NCI-H1417 treated with DMSO at 0.1 percent for 48 hours (cell line): Measurements from ENCODE around the gene STX4.
"Not testable (repeated sequence)": the region's sequence is repeated elsewhere in the genome, so short reads cannot be mapped to it uniquely, and the experiment has no call there.

Experiments used
- DNase-seq: peaks from one replicate; lab custom pipeline; 2025; lab: John Stamatoyannopoulos, UW

Gene STX4

DNA sequence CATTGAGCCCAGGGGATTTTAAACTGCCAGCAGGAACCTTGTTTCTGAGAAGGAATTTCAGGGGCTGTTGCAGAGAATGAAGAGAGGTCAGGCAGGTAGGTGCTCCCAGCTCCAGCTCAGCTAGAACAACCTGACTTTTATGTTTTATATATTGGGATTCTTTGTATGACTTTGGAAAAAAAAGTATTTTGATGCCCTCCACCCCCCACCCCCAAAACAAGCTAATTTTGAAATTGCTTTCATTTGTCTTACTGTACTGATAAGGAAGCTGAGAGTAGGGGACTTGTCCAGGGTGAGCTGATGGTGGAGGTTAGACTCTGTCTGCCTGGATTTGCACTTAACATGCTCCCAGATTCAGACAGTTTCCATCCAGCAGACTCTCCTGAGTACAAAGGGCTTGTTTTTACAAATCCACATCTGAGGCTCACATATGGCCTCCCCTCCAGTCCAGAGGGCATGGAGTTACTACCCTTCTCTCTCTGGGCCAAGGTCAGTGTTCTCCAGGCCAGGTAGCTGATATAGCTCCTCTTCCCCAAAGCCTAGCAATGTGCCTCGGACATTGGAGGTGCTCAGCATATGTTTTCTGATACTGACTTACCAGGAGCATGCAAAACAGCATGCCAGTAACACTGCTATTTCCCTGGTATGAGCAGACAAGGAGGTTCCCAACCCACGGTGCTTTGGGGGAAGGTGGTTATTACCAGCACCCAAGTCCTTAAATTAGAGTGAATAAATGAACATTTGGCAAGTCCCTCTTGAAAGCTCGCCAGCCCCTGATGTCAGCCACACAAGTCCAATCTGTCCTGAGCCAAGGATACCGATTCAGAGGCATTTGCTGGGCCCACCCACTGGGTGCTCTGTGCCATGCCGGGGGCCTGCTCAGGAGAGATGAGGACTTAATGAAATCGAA lies 34.3 kb upstream of the STX4 start:
- DNase-seq = no peak

DNA sequence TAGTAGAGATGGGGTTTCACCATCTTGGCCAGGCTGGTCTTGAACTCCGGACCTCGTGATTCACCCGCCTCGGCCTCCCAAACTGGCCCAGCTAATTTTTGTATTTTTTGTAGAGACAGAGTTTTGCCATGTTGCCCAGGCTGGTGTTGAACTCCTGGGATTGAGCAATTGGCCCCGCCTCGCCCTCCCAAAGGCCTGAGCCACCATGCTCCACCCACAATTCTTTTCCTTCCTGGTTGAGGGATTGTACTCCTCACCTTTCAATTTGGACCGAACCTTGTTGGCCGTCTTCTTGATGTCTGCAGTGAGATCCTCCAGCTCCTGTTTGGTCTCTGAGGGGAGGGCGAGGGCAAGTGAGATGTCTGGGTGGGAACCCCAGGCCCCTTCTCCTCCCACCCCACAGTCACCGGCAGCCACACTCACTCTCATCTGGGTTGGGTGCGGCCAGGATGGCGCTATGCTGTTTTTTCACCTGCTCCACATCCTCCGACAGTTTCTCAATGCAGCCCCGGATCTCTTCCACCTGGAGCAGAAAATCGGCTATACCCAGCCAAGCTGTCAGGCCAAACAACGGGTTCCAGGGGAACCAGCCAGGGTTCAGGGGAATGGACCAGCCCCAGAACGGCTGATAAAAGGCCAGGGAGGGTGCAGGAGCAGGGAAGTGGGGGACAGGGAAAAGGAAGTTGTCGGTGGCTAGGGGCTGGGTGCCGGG lies 32.5 kb upstream of the STX4 start:
- no peak for DNase-seq

DNA sequence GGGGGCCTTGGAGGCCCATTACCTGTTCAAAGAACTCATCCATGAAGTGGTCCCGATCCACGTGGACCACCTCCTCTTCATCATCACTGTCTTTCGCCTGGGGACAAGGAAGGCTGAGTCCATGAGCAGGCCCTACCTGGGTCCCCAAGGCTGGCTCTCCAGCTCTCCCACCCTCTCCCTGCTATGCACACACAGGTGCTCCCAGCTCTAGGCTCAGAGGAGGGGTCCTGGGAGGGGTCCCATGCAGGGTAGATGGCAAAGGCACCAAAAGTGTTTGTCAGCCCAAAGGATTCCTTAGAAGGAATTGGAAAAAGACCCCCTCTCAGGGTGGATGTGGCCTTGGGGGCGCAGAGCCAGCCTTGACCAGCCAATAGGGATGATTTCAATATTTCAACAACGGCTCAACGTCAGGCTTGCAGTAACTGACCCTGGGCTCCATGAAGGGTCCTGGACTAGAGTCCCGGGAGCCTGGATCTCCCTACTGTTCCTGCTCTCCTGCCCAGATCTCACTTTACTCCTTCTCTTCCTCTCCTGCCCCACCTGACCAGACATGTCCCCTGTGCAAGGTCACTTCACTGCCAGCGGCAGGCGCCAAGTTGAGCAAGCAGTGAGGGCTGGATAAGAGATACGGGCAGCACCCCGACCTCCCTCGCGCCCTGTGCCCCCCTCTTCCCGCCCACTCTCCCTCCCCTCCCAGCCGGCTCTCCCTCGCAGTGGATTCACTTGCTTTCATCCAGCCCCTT lies 31.7 kb upstream of the STX4 start:
- no peak for DNase-seq

DNA sequence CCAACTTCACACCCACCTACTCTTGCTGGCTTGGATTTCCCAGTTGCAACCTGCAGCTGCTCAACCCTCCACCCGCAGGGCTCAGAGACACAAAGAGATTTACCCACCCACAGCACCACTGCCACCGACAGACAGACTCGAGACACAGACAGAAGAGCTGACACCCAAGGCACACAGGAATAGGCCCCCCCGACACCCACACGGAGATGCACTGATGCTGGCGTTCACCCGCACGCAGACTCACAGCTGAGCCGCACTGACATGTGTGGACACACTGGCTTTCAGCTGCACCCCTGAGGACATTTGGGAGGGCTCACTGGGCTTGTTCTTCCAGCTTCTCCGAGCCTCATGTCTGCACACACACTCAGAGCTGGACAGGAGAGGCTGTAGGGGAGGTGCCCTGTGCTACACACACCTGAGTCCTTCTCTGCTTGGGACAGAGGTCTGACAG lies 31.1 kb upstream of the STX4 start:
- DNase-seq = no peak

DNA sequence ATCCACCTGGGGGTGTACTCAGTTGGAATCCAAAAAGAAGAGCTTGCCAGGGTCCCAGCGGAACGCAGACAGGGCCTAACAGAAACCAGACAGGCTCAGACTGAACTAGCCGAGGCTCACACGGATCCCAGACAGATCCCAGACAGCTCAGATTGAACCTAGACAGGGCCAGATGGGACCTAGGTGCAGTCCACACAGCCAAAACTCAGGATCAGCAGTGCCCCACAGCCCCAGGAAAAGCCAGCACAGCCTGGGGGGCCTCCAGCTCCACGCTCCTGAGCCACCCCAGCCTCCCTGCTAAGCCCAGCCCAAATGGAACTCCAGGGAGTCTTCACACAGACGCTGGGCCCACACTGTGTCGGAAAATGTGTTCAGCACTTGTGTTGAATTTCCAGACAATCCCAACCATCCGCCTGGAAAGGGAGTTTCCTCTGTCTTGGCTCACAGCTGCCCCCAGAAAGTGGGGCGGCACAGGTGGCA lies 30.5 kb upstream of the STX4 start:
- DNase-seq = no peak

DNA sequence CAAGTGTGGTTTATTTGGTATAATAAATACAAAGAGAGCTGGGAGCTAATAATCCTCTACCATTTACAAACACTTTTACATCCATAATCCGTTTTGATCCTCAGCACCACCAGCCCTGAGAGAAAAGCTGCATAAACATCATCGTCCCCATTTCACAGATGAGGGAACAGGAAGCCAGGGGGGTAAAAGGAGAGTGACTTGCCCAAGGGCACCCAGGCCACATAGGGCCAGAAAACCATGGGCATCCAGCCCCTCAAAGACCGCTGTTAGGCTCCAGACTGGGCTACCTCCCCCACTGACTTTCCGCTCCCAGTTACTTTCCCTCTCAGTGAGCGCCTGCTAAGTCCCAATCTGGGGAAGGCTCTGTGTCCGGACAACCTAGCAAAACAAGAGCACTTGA lies 29.6 kb upstream of the STX4 start:
- DNase-seq = no peak

DNA sequence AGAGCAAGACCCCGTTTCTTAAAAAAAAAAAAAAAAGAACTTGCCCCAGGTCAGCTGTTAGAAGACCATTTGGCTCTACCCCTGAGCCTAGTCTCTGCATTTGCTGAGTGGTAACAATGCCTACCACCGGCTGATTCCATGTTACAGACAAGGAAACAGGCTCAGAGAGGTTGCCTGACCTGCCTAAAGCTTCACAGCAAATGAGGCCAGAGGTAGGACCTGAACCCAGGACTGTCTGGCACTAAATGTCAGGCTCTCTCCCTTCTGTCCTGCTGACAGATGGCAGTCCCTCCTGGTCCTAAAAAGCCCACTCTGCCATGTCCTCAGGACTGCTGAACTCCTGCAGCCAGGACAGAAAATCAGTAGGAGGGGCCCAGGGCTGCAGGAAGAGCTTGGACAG lies 28.7 kb upstream of the STX4 start:
- DNase-seq = no peak

DNA sequence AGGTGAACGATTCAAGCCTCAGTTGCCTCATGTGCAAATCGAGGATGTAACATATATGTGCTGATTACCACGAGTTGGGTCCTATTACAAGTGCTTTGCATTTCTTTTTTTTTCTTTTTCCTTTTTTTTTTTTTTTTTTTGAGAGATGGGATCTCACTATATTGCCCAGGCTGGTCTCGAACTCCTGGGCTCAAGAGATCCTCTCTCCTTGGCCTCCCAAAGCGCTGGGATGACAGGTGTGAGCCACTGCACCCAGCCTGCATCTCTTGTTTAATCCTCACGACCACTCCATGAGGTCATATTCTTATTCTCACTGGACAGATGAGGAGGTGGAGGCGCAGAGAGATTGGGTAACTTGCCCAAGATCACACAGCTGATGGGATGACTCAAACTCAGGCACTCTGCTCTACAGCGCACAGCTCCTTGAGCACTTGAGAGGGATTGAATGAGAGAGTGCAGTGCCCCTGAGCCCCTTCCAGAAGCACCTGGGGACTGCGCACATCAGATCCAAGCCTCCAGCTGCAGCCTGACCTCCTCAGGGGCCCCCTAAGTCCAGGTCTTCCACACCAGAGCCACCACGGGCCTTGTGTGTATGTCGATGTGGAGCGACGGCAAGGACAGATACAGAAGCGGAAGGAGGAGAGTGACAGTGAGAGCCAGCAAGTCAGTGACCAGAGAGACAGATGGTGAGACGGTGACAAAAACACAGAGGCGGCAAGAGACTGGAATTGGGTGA lies 27.8 kb upstream of the STX4 start:
- DNase-seq = no peak

DNA sequence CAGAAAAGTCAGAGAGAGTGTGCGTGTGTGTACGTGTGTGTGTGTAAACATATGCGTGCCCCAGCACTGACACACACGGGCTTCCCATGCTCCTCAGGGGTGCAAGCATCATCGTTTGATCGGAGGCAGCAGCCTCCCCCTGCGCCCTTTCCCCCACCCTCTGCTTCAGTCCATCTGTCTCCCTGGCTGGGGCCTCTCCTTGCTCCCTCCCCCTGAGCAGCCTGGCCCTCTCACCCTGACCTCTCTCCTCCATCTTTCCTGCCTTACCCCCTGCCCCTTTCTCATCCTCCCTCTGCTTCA lies 27.3 kb upstream of the STX4 start:
- no peak for DNase-seq

DNA sequence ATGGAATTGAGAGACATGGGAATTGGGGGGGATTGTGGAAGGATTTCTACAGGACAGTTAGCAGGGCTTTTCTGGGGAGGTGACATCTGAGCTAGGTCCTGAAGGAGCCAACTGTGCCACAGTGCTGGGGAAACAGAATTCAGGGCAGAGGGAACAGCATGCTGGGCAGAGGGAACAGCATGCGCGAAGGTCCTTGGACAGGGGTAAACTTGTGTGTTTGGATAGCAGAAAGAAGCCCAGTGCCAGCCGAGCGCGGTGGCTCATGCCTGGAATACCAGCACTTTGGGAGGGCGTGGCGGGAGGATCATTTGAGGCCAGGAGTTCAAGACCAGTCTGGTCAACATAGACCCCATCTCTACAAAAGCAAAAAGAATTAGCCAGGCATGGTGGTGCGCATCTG lies 26.8 kb upstream of the STX4 start:
- DNase-seq = no peak

DNA sequence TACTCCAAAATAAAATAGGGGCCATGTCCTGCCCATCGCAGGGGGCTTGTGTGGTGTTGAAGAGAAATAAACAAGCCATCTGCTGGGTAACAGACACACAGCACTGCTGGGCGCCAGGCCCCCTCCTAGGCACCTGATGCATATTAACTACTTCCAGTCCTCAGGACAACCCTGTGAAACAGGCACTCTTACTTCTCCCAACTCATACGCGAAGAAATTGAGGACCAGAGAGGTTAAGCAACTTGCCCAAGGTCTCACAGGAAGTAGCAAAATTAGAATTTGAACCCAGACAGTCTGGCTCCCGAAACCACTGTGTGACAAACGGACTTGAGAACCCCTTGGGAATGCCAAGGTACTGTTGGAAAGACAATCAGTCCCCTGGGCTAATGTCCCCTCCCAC lies 25.7 kb upstream of the STX4 start:
- no peak for DNase-seq

DNA sequence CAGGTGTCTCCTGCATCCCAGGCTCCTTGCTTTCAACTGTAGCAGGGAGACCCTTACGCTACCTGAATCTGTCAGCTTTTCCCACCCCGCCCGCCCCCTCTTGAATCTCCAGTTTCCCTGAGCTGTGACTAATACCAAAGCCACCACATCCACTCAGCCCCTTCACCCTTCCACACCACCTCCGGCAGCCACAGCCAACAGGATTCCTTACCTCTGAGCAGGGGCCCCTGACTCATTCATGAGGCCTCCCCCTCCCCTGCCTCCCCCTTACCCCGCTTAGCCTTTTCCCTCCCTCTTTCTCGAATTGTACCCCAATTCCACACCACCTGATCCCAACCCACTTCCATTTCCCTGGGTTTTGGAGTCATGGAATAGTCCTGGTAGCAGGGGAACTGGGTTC lies 25.2 kb upstream of the STX4 start:
- no peak for DNase-seq

DNA sequence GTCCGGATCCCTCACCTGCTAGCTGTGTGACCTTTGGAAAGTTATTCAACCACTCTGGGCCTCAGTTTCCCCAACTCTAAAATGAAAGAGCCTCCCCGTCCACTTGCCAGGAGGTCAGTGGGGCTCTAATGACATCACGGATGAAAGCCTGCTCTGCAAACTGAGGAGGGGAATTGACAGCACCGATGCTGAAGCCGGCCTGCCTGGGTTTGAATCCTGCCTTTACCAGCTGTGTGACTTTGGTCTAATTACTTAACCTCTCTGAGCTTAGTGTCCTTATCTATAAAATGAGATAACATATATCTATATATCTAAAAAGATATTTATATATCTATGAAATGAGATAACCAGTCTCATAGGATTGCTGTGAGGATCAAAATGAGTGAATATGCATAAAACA lies 24.8 kb upstream of the STX4 start:
- DNase-seq = no peak

DNA sequence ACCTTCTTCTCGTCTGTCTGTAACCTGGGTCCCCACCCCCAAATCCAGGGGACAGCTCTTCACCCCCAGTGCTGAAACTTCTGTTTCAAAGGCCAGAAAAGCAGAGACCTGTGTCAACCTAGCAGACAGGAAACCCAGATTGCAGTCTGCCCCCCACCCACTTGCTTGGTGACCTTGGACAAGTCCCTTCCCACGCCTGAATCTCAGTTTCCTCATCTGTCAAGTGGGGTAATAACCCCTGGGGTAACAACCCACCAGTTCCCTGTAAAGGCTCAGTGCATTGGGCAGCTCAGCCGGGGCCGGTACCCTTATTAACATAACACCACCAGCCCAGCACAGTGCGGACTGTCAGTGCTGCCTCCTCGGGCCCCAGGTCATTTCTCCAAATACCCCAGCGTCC lies 24.2 kb upstream of the STX4 start:
- DNase-seq = no peak

DNA sequence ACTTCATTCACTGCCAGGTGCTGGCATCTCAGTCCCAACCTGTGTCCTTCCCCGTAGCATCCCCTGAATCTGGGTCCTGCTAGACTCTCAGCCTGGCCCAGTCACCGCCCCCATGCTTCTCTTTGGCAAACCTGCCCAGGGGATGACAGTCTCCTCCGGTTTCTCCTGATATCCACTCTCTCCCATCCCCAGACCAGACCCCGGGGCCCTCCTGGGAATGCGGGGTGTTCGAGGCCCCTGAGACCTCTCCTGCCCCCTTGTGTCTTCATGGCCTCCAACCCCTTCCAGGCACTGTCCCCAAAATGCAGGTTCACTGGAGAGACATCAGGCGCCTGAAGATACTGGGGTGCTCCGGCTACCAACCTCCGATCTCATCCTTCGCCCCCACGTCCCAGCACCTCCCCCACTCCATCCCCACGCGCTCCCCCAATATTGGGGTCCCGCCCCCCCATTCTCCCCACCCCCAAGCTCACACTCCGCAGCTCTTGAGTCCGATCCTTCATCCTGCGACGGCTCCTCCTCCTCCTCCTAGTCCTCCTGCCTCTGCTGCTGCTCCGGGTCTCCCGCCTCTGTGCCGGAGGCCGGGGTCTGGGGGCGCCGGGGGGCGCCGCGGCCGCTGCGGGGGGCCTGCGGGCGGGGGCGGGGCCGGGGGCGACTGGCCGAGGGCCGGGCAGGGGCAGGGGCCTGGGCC lies 23.3 kb upstream of the STX4 start:
- DNase-seq = no peak

DNA sequence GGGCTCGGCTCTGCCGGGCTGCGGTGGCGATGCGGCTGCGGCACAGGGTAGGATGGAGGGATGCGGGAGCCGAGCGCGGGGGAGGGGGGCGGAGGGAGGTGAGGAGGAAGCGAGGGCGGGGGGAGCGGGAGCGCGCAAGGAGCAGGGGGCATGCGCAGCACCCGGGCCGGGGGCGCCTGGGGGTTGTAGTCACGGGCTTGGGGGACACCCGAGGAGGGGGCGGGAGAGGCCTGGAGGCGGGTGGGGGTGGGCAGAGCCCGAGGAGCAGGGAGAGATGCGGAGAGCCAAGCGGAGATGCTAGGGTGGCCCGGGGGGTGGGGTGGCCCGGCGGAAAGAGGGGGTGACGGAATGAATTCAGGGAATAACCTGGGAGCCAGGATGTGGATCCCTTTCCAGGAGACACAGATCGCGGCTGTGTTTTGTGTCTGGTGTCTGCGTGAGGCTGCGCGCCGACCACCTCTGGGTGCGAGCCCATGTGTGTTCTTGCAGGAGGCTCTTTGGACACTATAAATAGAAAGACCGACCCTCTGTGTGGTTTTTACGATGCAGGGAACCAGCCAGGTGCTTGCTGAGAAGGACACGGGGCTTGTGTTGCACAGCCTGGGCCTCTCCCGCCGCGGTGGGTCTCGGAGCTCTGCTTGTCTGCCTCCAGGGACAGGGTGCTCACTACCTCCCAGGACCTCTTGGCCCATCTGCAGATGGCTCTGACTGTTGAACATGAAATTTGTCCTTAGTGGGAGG lies 22.6 kb upstream of the STX4 start, which contains the start of gene STX1B:
Gene STX1B, minus strand, starts transcription at position 54 of the 741 bp plus-strand sequence. CDS start 242 bp downstream, outside the sequence.
- DNase-seq = no peak

DNA sequence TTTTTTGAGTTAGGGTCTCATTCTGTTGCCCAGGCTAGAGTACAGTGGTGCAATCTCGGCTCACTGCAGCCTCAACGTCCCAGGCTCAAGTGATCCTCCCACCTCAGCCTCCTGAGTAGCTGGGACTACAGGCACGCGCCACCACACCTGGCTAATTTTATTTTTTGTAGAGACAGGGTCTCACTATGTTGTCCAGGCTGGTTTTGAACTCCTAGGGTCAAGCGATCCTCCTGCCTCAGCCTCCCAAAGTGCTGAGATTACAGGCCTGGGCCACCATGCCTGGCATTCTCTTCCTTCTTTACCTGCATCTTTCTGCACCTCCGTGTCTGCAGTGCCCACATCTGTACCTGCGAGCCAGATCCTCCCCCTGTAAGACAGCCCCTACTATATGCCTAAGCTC lies 21.5 kb upstream of the STX4 start:
- DNase-seq = not testable (repeated sequence)

DNA sequence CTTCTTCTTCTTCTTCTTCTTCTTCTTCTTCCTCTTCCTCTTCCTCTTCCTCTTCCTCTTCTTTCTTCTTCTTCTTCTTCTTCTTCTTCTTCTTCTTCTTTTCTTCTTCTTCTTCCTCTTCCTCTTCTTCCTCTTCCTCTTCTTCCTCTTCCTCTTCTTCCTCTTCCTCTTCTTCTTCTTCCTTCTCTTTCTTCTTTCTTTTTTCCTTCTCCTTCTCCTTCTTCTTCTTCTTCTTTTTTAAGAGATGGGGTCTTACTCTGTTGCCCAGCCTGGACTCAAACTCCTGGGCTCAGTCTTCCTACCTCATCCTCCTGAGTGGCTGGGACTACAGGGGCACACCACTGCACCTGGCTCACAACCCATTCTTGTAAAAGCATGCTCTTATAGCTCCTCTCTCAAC lies 20.1 kb upstream of the STX4 start:
- DNase-seq = not testable (repeated sequence)

DNA sequence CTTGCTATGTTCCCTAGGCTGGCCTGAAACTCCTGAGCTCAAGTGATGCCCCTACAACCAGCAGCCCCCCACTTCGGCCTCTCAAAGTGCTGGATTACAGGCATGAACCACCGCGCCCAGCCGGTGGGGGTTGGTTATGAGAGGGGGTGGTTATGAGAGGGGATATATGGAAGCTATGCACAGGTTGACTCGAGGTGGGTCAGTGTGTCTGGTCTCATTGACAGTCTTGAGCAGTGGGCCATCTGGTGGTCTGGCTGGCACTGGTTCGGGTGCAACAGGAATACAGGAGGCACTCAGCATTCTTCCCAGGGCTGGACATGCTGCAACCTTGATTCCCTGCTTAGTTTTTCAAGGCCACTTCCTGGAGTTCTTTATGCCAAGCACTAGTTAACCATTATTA lies 17.3 kb upstream of the STX4 start:
- no peak for DNase-seq

DNA sequence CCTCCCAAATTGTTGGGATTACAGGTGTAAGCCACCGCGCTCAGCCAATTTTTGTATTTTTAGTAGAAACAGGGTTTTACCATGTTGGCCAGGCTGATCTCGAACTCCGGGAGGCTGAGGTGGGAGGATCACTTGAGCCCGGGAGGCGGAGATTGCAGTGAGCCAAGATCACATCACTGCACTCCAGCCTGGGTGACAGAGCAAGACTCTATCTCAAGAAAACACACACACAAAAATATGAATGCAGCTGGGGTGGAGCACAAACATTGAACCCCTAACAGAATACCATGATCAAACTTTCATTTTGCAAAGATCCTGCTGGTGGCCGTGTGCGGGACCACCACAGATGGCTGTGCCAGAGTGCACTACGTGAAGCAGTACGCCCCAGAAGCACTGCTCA lies 15.6 kb upstream of the STX4 start:
- DNase-seq = not testable (repeated sequence)

DNA sequence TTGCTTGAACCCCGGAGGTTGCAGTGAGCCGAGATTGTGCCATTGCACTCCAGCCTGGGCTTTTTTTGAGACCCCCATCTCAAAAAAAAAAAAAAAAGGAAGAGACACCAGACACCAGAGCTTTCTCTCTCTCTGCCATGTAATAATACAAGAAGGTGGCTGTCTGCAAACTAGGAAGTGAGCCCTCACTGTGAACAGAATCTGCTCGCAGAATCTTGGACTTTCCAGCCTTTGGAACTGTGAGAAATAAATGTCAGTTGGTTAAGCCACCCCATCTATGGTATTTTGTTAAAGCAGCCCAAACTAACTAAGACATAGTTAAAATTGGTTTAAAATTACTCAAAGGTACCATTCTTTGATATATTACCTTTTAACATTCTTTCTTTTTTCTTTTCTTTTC lies 12.8 kb upstream of the STX4 start:
- no peak for DNase-seq
